GM21717 (cell line): ENCODE results near the gene FYN.

Source experiments
- ATAC-seq: cut with Tn5 transposase; IDR thresholded peaks from one replicate; pipeline ENCODE4 v1.9.1; 2021; ENCODE audit warnings: mild to moderate bottlenecking, moderate library complexity; ENCODE audit not compliant: unreplicated experiment

The FYN gene

GRCh38 chr6:111753573-111753972 lies 119.7 kb downstream of the FYN start:
- ATAC-seq: no peak

- ATAC-seq: no peak
These were observed 120.8 kb downstream of the FYN start for GRCh38 chr6:111752476-111752875.

- peak; percentile 87 for ATAC-seq
These were observed 122.2 kb downstream of the FYN start for GRCh38 chr6:111750753-111751673.

GRCh38 chr6:111750153-111750552 lies 123.1 kb downstream of the FYN start:
- ATAC-seq: no peak

- no peak for ATAC-seq
These were observed 125.0 kb downstream of the FYN start for GRCh38 chr6:111748231-111748647.

- no peak for ATAC-seq
These were observed 125.4 kb downstream of the FYN start for GRCh38 chr6:111747829-111748228.

- no peak for ATAC-seq
These were observed 125.9 kb downstream of the FYN start for GRCh38 chr6:111747396-111747795.

GRCh38 chr6:111746983-111747382 lies 126.3 kb downstream of the FYN start:
- ATAC-seq: no peak

- ATAC-seq: no peak
These were observed 127.6 kb downstream of the FYN start for GRCh38 chr6:111745636-111746035.

- ATAC-seq: no peak
These were observed 128.1 kb downstream of the FYN start for GRCh38 chr6:111745186-111745585.

- no peak for ATAC-seq
These were observed 129.2 kb downstream of the FYN start for GRCh38 chr6:111743862-111744692.

- ATAC-seq: no peak
These were observed 129.9 kb downstream of the FYN start for GRCh38 chr6:111743360-111743759.

GRCh38 chr6:111741177-111741952 lies 131.9 kb downstream of the FYN start:
- no peak for ATAC-seq

- ATAC-seq: no peak
These were observed 132.7 kb downstream of the FYN start for GRCh38 chr6:111740506-111740905.

- ATAC-seq: no peak
These were observed 134.0 kb downstream of the FYN start for GRCh38 chr6:111739257-111739696.

GRCh38 chr6:111738631-111739030 lies 134.6 kb downstream of the FYN start:
- no peak for ATAC-seq

GRCh38 chr6:111738156-111738555 lies 135.1 kb downstream of the FYN start:
- ATAC-seq: no peak

- ATAC-seq: no peak
These were observed 136.2 kb downstream of the FYN start for GRCh38 chr6:111737065-111737521.

GRCh38 chr6:111736005-111736608 lies 137.1 kb downstream of the FYN start:
- ATAC-seq: no peak
